ENCODE measurements around the gene SPRTN. TPM values are rescaled to one million over a fixed set of nuclear protein-coding genes. Genes with fewer than 3 reads are reported as not detected.

SPRTN gene
- total and polyA plus RNA-seq, 11 donors: 3.2 to 10.6 (median 8.0) TPM

DNA sequence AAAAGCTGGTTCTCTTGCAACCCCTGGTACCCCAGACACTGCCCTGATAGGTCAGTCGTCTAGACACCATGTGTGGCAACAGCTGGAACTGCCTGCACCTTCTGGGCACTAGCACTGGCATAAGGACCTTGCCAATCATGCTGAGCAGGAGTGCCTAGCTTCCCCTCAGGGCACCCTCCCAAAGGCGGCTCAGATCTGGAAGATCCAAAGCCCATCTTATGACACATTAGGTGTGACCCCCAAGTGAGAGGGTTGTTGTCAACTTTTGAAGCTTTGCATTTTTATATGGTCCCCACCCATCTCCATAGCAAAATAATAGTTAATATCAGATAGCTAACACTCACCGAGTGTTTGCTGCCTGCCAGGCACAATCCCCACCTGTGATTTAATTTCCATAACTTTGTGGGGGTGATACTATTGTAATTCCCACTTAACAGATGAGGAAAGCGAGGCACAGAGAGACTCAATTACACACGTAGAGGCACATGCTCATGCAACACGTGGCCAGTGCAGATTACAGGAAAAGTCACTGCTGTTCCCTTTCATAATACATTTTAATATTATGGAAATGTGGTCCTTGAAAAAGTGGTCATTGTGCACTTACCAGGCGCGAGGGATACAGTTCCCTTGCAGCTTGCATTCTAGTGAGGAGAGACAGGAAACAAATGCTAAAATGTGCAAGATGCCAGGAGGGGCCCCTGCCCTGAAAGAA is 26.2 kb upstream of the SPRTN start:
- Histone ChIP-seq H3K4me1 (no peaks in the 10 kb centered on the region), H3K4me3 (no peak overlapping the region), H3K9me3 (no peaks in the 10 kb centered on the region), H3K27ac (no peak overlapping the region), H3K36me3 (no peaks in the 10 kb centered on the region), H3K27me3 (no peaks in the 10 kb centered on the region)
- ATAC-seq (no peak), DNase-seq (no peak)
- intact Hi-C loops (cut with DNase I): no loop called here
- WGBS, 4 donors: 74 to 80% (median 80%) methylated on average over 8 of the region's 8 CpGs
- TF ChIP-seq POLR2A (IDR thresholded peaks at IDR 0.05): no peak
- TF ChIP-seq, protein P1, sequence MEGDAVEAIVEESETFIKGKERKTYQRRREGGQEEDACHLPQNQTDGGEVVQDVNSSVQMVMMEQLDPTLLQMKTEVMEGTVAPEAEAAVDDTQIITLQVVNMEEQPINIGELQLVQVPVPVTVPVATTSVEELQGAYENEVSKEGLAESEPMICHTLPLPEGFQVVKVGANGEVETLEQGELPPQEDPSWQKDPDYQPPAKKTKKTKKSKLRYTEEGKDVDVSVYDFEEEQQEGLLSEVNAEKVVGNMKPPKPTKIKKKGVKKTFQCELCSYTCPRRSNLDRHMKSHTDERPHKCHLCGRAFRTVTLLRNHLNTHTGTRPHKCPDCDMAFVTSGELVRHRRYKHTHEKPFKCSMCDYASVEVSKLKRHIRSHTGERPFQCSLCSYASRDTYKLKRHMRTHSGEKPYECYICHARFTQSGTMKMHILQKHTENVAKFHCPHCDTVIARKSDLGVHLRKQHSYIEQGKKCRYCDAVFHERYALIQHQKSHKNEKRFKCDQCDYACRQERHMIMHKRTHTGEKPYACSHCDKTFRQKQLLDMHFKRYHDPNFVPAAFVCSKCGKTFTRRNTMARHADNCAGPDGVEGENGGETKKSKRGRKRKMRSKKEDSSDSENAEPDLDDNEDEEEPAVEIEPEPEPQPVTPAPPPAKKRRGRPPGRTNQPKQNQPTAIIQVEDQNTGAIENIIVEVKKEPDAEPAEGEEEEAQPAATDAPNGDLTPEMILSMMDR (IDR thresholded peaks at IDR 0.05): no peak

DNA sequence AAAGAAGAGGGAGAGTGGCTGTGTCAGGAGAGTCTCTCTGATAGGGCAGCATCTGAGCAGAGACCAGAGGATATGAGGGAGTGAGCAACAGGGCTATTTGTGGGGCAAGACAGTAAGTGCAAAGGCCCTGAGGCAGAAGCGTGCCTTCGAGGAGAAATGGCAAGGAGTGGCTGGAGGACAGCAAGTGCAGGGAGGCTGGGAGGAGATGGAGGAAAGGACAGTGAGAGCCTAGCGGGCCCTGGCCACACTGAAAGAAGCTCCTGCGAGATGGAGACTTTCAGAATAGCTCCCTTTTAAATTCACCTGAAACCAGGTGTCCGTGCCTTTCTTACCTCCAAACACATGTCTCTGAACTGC is 25.7 kb upstream of the SPRTN start:
- 81 to 97% (median 90%) methylated on average over 5 of the region's 5 CpGs for WGBS, 4 donors
- intact Hi-C loops (cut with DNase I): no loop called here
- Histone ChIP-seq H3K9me3 (no peaks in the 10 kb centered on the region), H3K36me3 (no peaks in the 10 kb centered on the region), H3K27ac (no peak overlapping the region), H3K4me1 (no peaks in the 10 kb centered on the region), H3K27me3 (no peaks in the 10 kb centered on the region), H3K4me3 (no peak overlapping the region)
- TF ChIP-seq POLR2A (IDR thresholded peaks at IDR 0.05): no peak
- TF ChIP-seq, protein P1 (IDR thresholded peaks at IDR 0.05): no peak
- ATAC-seq (no peak), DNase-seq (no peak)

DNA sequence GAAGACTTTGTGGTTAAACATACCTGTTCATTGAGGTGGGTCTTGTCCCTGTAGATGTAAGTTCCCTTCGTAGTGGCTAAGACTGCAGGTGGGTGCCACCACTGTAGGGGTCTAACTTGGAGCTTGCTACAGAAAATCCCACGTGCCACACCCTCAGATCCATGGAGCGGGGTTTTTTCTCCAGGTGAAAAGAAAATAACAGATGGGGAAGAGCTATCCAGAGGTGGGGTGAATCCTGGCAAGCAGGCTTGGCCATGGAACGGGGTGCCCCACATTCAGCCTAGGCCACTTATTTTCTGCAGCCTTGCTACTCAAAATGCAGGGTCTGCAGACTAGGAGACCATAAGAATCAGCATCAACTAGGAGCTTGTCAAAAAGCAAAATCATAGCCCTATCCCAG is 24.4 kb upstream of the SPRTN start:
- TF ChIP-seq, protein P1 (IDR thresholded peaks at IDR 0.05): no peak
- TF ChIP-seq POLR2A (IDR thresholded peaks at IDR 0.05): no peak
- Histone ChIP-seq H3K4me1 (no peaks in the 10 kb centered on the region), H3K9me3 (no peaks in the 10 kb centered on the region), H3K27me3 (no peaks in the 10 kb centered on the region), H3K27ac (no peak overlapping the region), H3K4me3 (no peak overlapping the region), H3K36me3 (no peaks in the 10 kb centered on the region)
- DNase-seq: no peak
- WGBS, 4 donors: 77 to 87% (median 81%) methylated on average over 4 of the region's 4 CpGs
- intact Hi-C loops (cut with DNase I): no loop called here
- ATAC-seq: no peak

DNA sequence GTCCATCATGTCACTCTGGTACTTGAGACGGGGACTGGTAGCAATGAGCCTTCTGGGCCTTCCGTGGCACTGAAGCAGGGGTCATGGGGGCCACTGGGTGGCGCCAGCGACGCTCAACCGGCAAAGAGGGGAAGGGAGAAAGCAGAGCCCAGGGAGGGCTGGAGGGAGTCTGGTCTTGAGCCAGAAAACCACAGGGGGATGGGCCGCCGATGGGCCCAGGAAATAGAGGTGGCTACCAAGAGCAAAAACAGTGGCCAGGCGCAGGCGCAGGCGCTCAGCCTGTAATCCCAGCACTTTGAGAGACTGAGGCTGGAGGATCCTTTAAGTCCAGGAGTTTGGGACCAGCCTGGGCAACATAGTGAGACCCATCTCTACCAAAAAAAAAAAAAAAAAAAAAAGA is 22.2 kb upstream of the SPRTN start:
- Histone ChIP-seq H3K36me3 (no peaks in the 10 kb centered on the region), H3K9me3 (no peaks in the 10 kb centered on the region), H3K27ac (no peak overlapping the region), H3K4me3 (no peak overlapping the region), H3K27me3 (no peaks in the 10 kb centered on the region), H3K4me1 (no peaks in the 10 kb centered on the region)
- TF ChIP-seq, protein P1 (IDR thresholded peaks at IDR 0.05): peak in 11 of 12 donors; percentile 22 to 64 (median 52)
- no peak for TF ChIP-seq POLR2A (IDR thresholded peaks at IDR 0.05)
- 31 to 42% (median 33%) methylated on average over 11 of the region's 11 CpGs for WGBS, 4 donors
- ATAC-seq: peak in 3 of 4 donors; percentile 67 to 69 (median 67)
- intact Hi-C loops (cut with DNase I): no loop called here
- DNase-seq: peak in 2 of 5 donors; percentile 12 to 38
